Prostate gland (tissue), 2 donors: ENCODE data around the gene VPS37C.

Experiments used
- CTCF ChIP-seq, 4 experiments: fragments of 200-600 bp in 2 of 4; fragments of 450-650 bp in 2 of 4; sonication (generic) in 2 of 4; IDR thresholded peaks; 1 replicate in 3 of 4; 2 replicates in 1 of 4; pipeline ENCODE4 v1.5.1; 2016 to 2019; ENCODE audit warnings: antibody characterized with exemption in 4 of 4, mild to moderate bottlenecking in 2 of 4, moderate library complexity in 2 of 4
- POLR2AphosphoS5 ChIP-seq: sonication (generic); formaldehyde crosslinking; IDR thresholded peaks from one replicate; pipeline ENCODE4 v1.6.1; 2017; ENCODE audit warnings: antibody characterized with exemption

DNA sequence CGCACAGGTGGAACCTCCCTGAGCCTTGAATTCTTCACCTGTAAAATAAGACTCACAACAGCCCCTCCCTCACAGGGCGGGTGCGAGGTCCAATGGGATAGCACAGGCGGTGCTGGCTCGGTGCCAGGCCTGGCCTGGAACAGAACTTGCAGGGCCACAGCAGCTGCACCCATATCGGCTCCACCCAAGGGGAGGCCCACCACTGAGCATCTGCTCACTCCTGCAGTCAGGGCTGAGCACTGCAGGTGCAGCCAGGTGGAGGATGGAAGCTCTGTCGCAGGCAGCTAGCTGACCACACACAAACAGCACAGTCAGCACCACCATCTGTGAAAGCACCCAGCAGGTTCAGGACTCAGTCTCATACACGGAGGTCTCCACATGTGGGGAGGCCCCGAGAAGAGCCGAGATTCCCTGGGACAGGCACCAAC lies 19.6 kb downstream of the VPS37C start:
- TF ChIP-seq CTCF (IDR thresholded peaks at IDR 0.05) = no peak
- no peak for TF ChIP-seq POLR2AphosphoS5
